ENCODE results near the gene CLP1.

- TF ChIP-seq EZH2 (IDR thresholded peaks at IDR 0.05; ENCODE audit: insufficient read depth, poor library complexity, severe bottlenecking) (no peak), EZH2phosphoT487 (IDR thresholded peaks at IDR 0.05; ENCODE audit: insufficient read depth, low read depth) (no peak)
Measured at GRCh38 chr11:57647372-57647771, 10.2 kb upstream of the CLP1 start.
